Esophagus muscularis mucosa (tissue), 4 donors: ENCODE measurements around the gene LAMTOR2. TPM values are rescaled to one million over a fixed set of nuclear protein-coding genes. Genes with fewer than 3 reads are reported as not detected.

Source experiments
- DNase-seq: peaks from one replicate; pipeline ENCODE4 v3.0.0-alpha.2; 2017; ENCODE audit errors: extremely low spot score
- H3K27ac ChIP-seq, 4 donors: fragments of 200-600 bp; sonication (generic); replicated peaks in 1 of 4; 1 replicate in 3 of 4; 2 replicates in 1 of 4; pipeline ENCODE4 v1.5.1; 2016 to 2019; ENCODE audit warnings: mild to moderate bottlenecking in 1 of 4
- H3K27me3 ChIP-seq, 4 donors: fragments of 200-600 bp; sonication (generic); one replicate each; pipeline versions ENCODE4 v1.5.1 to v1.6.0; 2016 to 2019
- H3K36me3 ChIP-seq, 4 donors: fragments of 200-600 bp; sonication (generic); one replicate each; pipeline ENCODE4 v1.5.1; 2016 to 2019
- H3K4me1 ChIP-seq, 4 donors: fragments of 200-600 bp; sonication (generic); one replicate each; pipeline ENCODE4 v1.5.1; 2016 to 2019
- H3K4me3 ChIP-seq, 4 donors: fragments of 200-600 bp; sonication (generic); 1 replicate in 2 of 4; 2 replicates in 2 of 4; pipeline ENCODE4 v1.5.1; 2016 to 2019; ENCODE audit warnings: mild to moderate bottlenecking in 4 of 4, moderate library complexity in 1 of 4
- H3K9me3 ChIP-seq, 4 donors: fragments of 200-600 bp; sonication (generic); 1 replicate in 3 of 4; 2 replicates in 1 of 4; pipeline ENCODE4 v1.5.1; 2016 to 2019
- CTCF ChIP-seq, 3 experiments: fragments of 200-600 bp in 2 of 3; fragments of 450-650 bp in 1 of 3; sonication (generic) in 2 of 3; IDR thresholded peaks; one replicate each; pipeline ENCODE4 v1.5.1; 2017 to 2019; ENCODE audit warnings: antibody characterized with exemption in 3 of 3, mild to moderate bottlenecking in 2 of 3, moderate library complexity in 1 of 3
- EP300 ChIP-seq: sonication (generic); formaldehyde crosslinking; IDR thresholded peaks from one replicate; pipeline ENCODE4 v1.6.1; 2017; ENCODE audit warnings: antibody characterized with exemption
- POLR2A ChIP-seq: fragments of 450-650 bp; IDR thresholded peaks from one replicate; pipeline ENCODE4 v1.6.1; 2017; ENCODE audit warnings: antibody characterized with exemption, moderate library complexity, mild to moderate bottlenecking, low read depth
- POLR2AphosphoS5 ChIP-seq, 2 donors: sonication (generic); formaldehyde crosslinking; IDR thresholded peaks; one replicate each; pipeline ENCODE4 v1.6.1; 2017; ENCODE audit warnings: antibody characterized with exemption in 2 of 2
- WGBS: methylation state at CpG from one replicate; pipeline ENCODE4 v1.1.5; 2018; 5-methylcytosine and 5-hydroxymethylcytosine counted together
- intact Hi-C: fragments of 100-400 bp; cut with DNase I; formaldehyde crosslinking; loops from one replicate; pipeline ENCODE4 v1.15.1; 2023
- total RNA-seq, 4 donors: library from RNA; depleted of rRNA; stranded (reverse); fragments of >200 nt; gene quantifications; one replicate each; pipeline versions ENCODE4 v1.1.0 to v1.2.1, GENCODE V29; 2016

Gene LAMTOR2
- total RNA-seq, 4 donors from 2014 or later: 59.3 to 106 (median 75.5) TPM

GRCh38 chr1:156050376-156050775 is 4.2 kb upstream of the LAMTOR2 start:
- WGBS: 76% methylated on average over 3 of the region's 4 CpGs
- no peak for DNase-seq
- TF ChIP-seq POLR2A (no peak), POLR2AphosphoS5 (IDR thresholded peaks at IDR 0.05) (no peak), CTCF (IDR thresholded peaks at IDR 0.05) (no peak), EP300 (no peak)
- Histone ChIP-seq H3K27me3 (no peaks in the 10 kb centered on the region), H3K36me3 (peaks cover 0 to 55% (median 42%) of the 10 kb centered on the region in 4 donors), H3K4me3 (no peak overlapping the region), H3K27ac (no peak overlapping the region), H3K4me1 (peaks cover 14 to 22% (median 19%) of the 10 kb centered on the region in 4 donors), H3K9me3 (no peaks in the 10 kb centered on the region)
- intact Hi-C loops: no loop called here

- intact Hi-C loops: no loop called here
These were observed 3.4 kb upstream of the LAMTOR2 start for GRCh38 chr1:156051011-156051725.

GRCh38 chr1:156052862-156053767 is 1.5 kb upstream of the LAMTOR2 start:
- Histone ChIP-seq H3K36me3 (peaks cover under 1 to 50% (median 34%) of the 10 kb centered on the region in 4 donors), H3K4me3 (peak overlapping the region; percentile 70 to 100 (median 93)), H3K27ac (peak overlapping the region; percentile 91 to 96 (median 94)), H3K27me3 (no peaks in the 10 kb centered on the region), H3K4me1 (peaks cover 21 to 32% (median 31%) of the 10 kb centered on the region in 4 donors), H3K9me3 (no peaks in the 10 kb centered on the region)
- no peak for DNase-seq
- WGBS: 0% methylated on average over 22 of the region's 63 CpGs
- intact Hi-C loops: no loop called here
- no peak for TF ChIP-seq CTCF (IDR thresholded peaks at IDR 0.05)
- TF ChIP-seq EP300: no peak
- no peak for TF ChIP-seq POLR2A
- TF ChIP-seq POLR2AphosphoS5 (IDR thresholded peaks at IDR 0.05): peak in 1 of 2 donors; percentile 4

More at GRCh38 chr1:156051011-156051725, 3.4 kb upstream of the LAMTOR2 start:
- WGBS: 89% methylated on average over 7 of the region's 7 CpGs
- no peak overlapping the region for H3K4me3 ChIP-seq
- DNase-seq: no peak
- H3K36me3 ChIP-seq: peaks cover 0 to 51% (median 42%) of the 10 kb centered on the region in 4 donors
- no peak overlapping the region for H3K27ac ChIP-seq
- no peaks in the 10 kb centered on the region for H3K27me3 ChIP-seq
- no peaks in the 10 kb centered on the region for H3K9me3 ChIP-seq
- peaks cover 21 to 30% (median 27%) of the 10 kb centered on the region in 4 donors for H3K4me1 ChIP-seq
- TF ChIP-seq CTCF (IDR thresholded peaks at IDR 0.05) (no peak), EP300 (no peak), POLR2A (no peak), POLR2AphosphoS5 (IDR thresholded peaks at IDR 0.05) (no peak)

- DNase-seq: peak; percentile 95
- WGBS: 0% methylated on average over 25 of the region's 49 CpGs
- peak within 1 kb of the TSS; percentile 91 to 96 (median 94) for H3K27ac ChIP-seq
- peaks cover 6 to 50% (median 34%) of the 10 kb centered on the region in 4 donors for H3K36me3 ChIP-seq
- no peaks in the 10 kb centered on the region for H3K27me3 ChIP-seq
- no peak for TF ChIP-seq EP300
- no peak for TF ChIP-seq POLR2A
- TF ChIP-seq POLR2AphosphoS5 (IDR thresholded peaks at IDR 0.05): peak; percentile 9 to 57
- TF ChIP-seq CTCF (IDR thresholded peaks at IDR 0.05): peak; percentile 33 to 72 (median 47)
- intact Hi-C loops: no loop called here
- H3K4me1 ChIP-seq: peaks cover 21 to 32% (median 31%) of the 10 kb centered on the region in 4 donors
- H3K9me3 ChIP-seq: no peaks in the 10 kb centered on the region
- peak within 1 kb of the TSS; percentile 70 to 100 (median 93) for H3K4me3 ChIP-seq
These were observed 648 bp upstream of the LAMTOR2 start, which contains the start of gene UBQLN4 for GRCh38 chr1:156053768-156054499. UBQLN4 (minus strand) TSS chr1:156053798; CDS start chr1:156053701, 97 bp downstream.
